ENCODE data around the gene GRIN2A. TPM values are rescaled to one million over a fixed set of nuclear protein-coding genes. Genes with fewer than 3 reads are reported as not detected.

GRIN2A gene
- total RNA-seq, 1 experiment from 2014 or later, result 0.52 TPM

- DNase-seq, result no peak
- Histone ChIP-seq H3K36me3 (replicated peaks; ENCODE audit: control insufficient read depth, insufficient read depth, low read length) (no peaks in the 10 kb centered on the region), H3K27me3 (ENCODE audit: control insufficient read depth, insufficient read depth, low read length) (no peaks in the 10 kb centered on the region; the same call in 1 of the 2 replicates)
Measured at GRCh38 chr16:9978160-9978725, 204.0 kb downstream of the GRIN2A start.

GRCh38 chr16:9977333-9977897 is 204.8 kb downstream of the GRIN2A start:
- no peaks in the 10 kb centered on the region; the same call in 1 of the 2 replicates for H3K27me3 ChIP-seq (ENCODE audit: control insufficient read depth, insufficient read depth, low read length)
- H3K4me3 ChIP-seq (ENCODE audit: insufficient read depth, low read depth, low read length), result no peak overlapping the region
- DNase-seq, result no peak
- no peaks in the 10 kb centered on the region for H3K36me3 ChIP-seq (replicated peaks; ENCODE audit: control insufficient read depth, insufficient read depth, low read length)

More at GRCh38 chr16:9978160-9978725, 204.0 kb downstream of the GRIN2A start:
- no peak overlapping the region for H3K4me3 ChIP-seq (ENCODE audit: insufficient read depth, low read depth, low read length)

- Histone ChIP-seq H3K36me3 (replicated peaks; ENCODE audit: control insufficient read depth, insufficient read depth, low read length) (no peaks in the 10 kb centered on the region), H3K27me3 (ENCODE audit: control insufficient read depth, insufficient read depth, low read length) (no peaks in the 10 kb centered on the region; the same call in 1 of the 2 replicates), H3K4me3 (ENCODE audit: insufficient read depth, low read depth, low read length) (no peak overlapping the region)
- DNase-seq, result no peak
Measured at GRCh38 chr16:9976601-9977000, 205.6 kb downstream of the GRIN2A start.

GRCh38 chr16:9971907-9972306 is 210.3 kb downstream of the GRIN2A start:
- Histone ChIP-seq H3K4me3 (ENCODE audit: insufficient read depth, low read depth, low read length) (no peak overlapping the region), H3K27me3 (ENCODE audit: control insufficient read depth, insufficient read depth, low read length) (peaks cover 15% of the 10 kb centered on the region), H3K36me3 (replicated peaks; ENCODE audit: control insufficient read depth, insufficient read depth, low read length) (no peaks in the 10 kb centered on the region)
- no peak for DNase-seq

GRCh38 chr16:9970796-9971195 is 211.4 kb downstream of the GRIN2A start:
- peaks cover 15% of the 10 kb centered on the region for H3K27me3 ChIP-seq (ENCODE audit: control insufficient read depth, insufficient read depth, low read length)
- no peak for DNase-seq
- no peaks in the 10 kb centered on the region for H3K36me3 ChIP-seq (replicated peaks; ENCODE audit: control insufficient read depth, insufficient read depth, low read length)
- no peak overlapping the region for H3K4me3 ChIP-seq (ENCODE audit: insufficient read depth, low read depth, low read length)

- no peak for DNase-seq
- peaks cover 15% of the 10 kb centered on the region for H3K27me3 ChIP-seq (ENCODE audit: control insufficient read depth, insufficient read depth, low read length)
- no peaks in the 10 kb centered on the region for H3K36me3 ChIP-seq (replicated peaks; ENCODE audit: control insufficient read depth, insufficient read depth, low read length)
- no peak overlapping the region for H3K4me3 ChIP-seq (ENCODE audit: insufficient read depth, low read depth, low read length)
Measured at GRCh38 chr16:9970244-9970643, 212.0 kb downstream of the GRIN2A start.

- DNase-seq, result no peak
- Histone ChIP-seq H3K4me3 (ENCODE audit: insufficient read depth, low read depth, low read length) (no peak overlapping the region), H3K36me3 (replicated peaks; ENCODE audit: control insufficient read depth, insufficient read depth, low read length) (no peaks in the 10 kb centered on the region), H3K27me3 (ENCODE audit: control insufficient read depth, insufficient read depth, low read length) (peaks cover 15% of the 10 kb centered on the region)
Measured at GRCh38 chr16:9969580-9969979, 212.6 kb downstream of the GRIN2A start.

- H3K36me3 ChIP-seq (replicated peaks; ENCODE audit: control insufficient read depth, insufficient read depth, low read length), result no peaks in the 10 kb centered on the region
- H3K4me3 ChIP-seq (ENCODE audit: insufficient read depth, low read depth, low read length), result no peak overlapping the region
- no peak for DNase-seq
- peaks cover 15% of the 10 kb centered on the region for H3K27me3 ChIP-seq (ENCODE audit: control insufficient read depth, insufficient read depth, low read length)
Measured at GRCh38 chr16:9966569-9967157, 215.6 kb downstream of the GRIN2A start.

- Histone ChIP-seq H3K36me3 (replicated peaks; ENCODE audit: control insufficient read depth, insufficient read depth, low read length) (no peaks in the 10 kb centered on the region), H3K27me3 (ENCODE audit: control insufficient read depth, insufficient read depth, low read length) (peaks cover 6% of the 10 kb centered on the region), H3K4me3 (ENCODE audit: insufficient read depth, low read depth, low read length) (no peak overlapping the region)
- no peak for DNase-seq
Measured at GRCh38 chr16:9965079-9965478, 217.1 kb downstream of the GRIN2A start.

- no peak for DNase-seq
- Histone ChIP-seq H3K27me3 (ENCODE audit: control insufficient read depth, insufficient read depth, low read length) (peaks cover 2% of the 10 kb centered on the region; the same call in 1 of the 2 replicates), H3K36me3 (replicated peaks; ENCODE audit: control insufficient read depth, insufficient read depth, low read length) (no peaks in the 10 kb centered on the region), H3K4me3 (ENCODE audit: insufficient read depth, low read depth, low read length) (no peak overlapping the region)
Measured at GRCh38 chr16:9964426-9964825, 217.8 kb downstream of the GRIN2A start.

- Histone ChIP-seq H3K27me3 (ENCODE audit: control insufficient read depth, insufficient read depth, low read length) (peaks cover 23% of the 10 kb centered on the region), H3K4me3 (ENCODE audit: insufficient read depth, low read depth, low read length) (no peak overlapping the region), H3K36me3 (replicated peaks; ENCODE audit: control insufficient read depth, insufficient read depth, low read length) (no peaks in the 10 kb centered on the region)
- no peak for DNase-seq
Measured at GRCh38 chr16:9957433-9957832, 224.8 kb downstream of the GRIN2A start.

- Histone ChIP-seq H3K36me3 (replicated peaks; ENCODE audit: control insufficient read depth, insufficient read depth, low read length) (no peaks in the 10 kb centered on the region), H3K4me3 (ENCODE audit: insufficient read depth, low read depth, low read length) (no peak overlapping the region), H3K27me3 (ENCODE audit: control insufficient read depth, insufficient read depth, low read length) (peaks cover 23% of the 10 kb centered on the region)
- no peak for DNase-seq
Measured at GRCh38 chr16:9957002-9957401, 225.2 kb downstream of the GRIN2A start.

- Histone ChIP-seq H3K4me3 (ENCODE audit: insufficient read depth, low read depth, low read length) (no peak overlapping the region), H3K27me3 (ENCODE audit: control insufficient read depth, insufficient read depth, low read length) (peaks cover 23% of the 10 kb centered on the region), H3K36me3 (replicated peaks; ENCODE audit: control insufficient read depth, insufficient read depth, low read length) (no peaks in the 10 kb centered on the region)
- DNase-seq, result no peak
Measured at GRCh38 chr16:9955677-9956076, 226.6 kb downstream of the GRIN2A start.

GRCh38 chr16:9953908-9954570 is 228.2 kb downstream of the GRIN2A start:
- Histone ChIP-seq H3K27me3 (ENCODE audit: control insufficient read depth, insufficient read depth, low read length) (peaks cover 24% of the 10 kb centered on the region), H3K4me3 (ENCODE audit: insufficient read depth, low read depth, low read length) (no peak overlapping the region), H3K36me3 (replicated peaks; ENCODE audit: control insufficient read depth, insufficient read depth, low read length) (no peaks in the 10 kb centered on the region)
- no peak for DNase-seq

- DNase-seq, result no peak
- peaks cover 18% of the 10 kb centered on the region for H3K27me3 ChIP-seq (ENCODE audit: control insufficient read depth, insufficient read depth, low read length)
- H3K4me3 ChIP-seq (ENCODE audit: insufficient read depth, low read depth, low read length), result no peak overlapping the region
- H3K36me3 ChIP-seq (replicated peaks; ENCODE audit: control insufficient read depth, insufficient read depth, low read length), result no peaks in the 10 kb centered on the region
Measured at GRCh38 chr16:9950658-9951057, 231.6 kb downstream of the GRIN2A start.

Data from H7 (cell line).